Measurements from ENCODE around the gene TMEM17.

The TMEM17 gene

GRCh38 chr2:62452701-62453454 lies 53.1 kb downstream of the TMEM17 start:
- DNase-seq, result no peak

GRCh38 chr2:62450716-62451191 lies 55.2 kb downstream of the TMEM17 start:
- DNase-seq, result no peak

Data from stimulated activated CD4-positive, alpha-beta T cell treated with anti-CD3 and anti-CD28 coated beads, Interleukin-4, amount 100 ng/mL, for 4 hours (primary cell).